Testis (tissue), 2 donors: ENCODE results near the gene N4BP2L2.

Source experiments
- POLR2A ChIP-seq: fragments of 450-650 bp; IDR thresholded peaks from one replicate; pipeline ENCODE4 v1.6.1; 2017; ENCODE audit warnings: antibody characterized with exemption, mild to moderate bottlenecking, moderate library complexity
- TF ChIP-seq, protein P1 (sequence below), 3 experiments: fragments of 450-650 bp in 2 of 3; fragments of 200-600 bp in 1 of 3; sonication (generic) in 1 of 3; IDR thresholded peaks; one replicate each; pipeline ENCODE4 v1.5.1; 2016 to 2019; ENCODE audit warnings: antibody characterized with exemption in 3 of 3, mild to moderate bottlenecking in 2 of 3, moderate library complexity in 1 of 3

DNA sequence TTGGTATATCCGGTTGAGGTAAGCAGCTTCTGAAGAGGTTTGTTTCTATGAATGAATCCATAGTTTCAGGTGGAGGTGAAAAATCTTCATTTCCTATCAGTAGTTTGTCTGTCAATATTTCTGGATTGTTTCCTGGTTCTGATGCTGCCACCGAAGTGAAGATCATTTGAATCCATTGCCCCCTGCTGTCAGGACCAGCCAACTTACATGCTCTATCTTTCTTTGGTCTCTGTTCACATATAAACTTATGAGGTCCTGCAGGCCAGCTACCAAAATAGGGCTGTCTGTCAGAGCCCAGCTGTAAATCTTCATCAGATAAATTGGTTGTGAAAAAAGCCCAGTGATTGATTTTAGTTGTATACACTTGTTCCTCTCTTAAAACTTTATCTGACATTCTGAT, 95.5 kb downstream of the N4BP2L2 start:
- TF ChIP-seq, protein P1, sequence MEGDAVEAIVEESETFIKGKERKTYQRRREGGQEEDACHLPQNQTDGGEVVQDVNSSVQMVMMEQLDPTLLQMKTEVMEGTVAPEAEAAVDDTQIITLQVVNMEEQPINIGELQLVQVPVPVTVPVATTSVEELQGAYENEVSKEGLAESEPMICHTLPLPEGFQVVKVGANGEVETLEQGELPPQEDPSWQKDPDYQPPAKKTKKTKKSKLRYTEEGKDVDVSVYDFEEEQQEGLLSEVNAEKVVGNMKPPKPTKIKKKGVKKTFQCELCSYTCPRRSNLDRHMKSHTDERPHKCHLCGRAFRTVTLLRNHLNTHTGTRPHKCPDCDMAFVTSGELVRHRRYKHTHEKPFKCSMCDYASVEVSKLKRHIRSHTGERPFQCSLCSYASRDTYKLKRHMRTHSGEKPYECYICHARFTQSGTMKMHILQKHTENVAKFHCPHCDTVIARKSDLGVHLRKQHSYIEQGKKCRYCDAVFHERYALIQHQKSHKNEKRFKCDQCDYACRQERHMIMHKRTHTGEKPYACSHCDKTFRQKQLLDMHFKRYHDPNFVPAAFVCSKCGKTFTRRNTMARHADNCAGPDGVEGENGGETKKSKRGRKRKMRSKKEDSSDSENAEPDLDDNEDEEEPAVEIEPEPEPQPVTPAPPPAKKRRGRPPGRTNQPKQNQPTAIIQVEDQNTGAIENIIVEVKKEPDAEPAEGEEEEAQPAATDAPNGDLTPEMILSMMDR (IDR thresholded peaks at IDR 0.05), result no peak
- no peak for TF ChIP-seq POLR2A
